ENCODE measurements around the gene C12orf76. TPM values are rescaled to one million over a fixed set of nuclear protein-coding genes. Genes with fewer than 3 reads are reported as not detected.
A peak's percentile ranks its signal among the peaks of the same experiment; 100 is the strongest.
"Not testable (repeated sequence)": the region's sequence is repeated elsewhere in the genome, so short reads cannot be mapped to it uniquely, and the experiment has no call there.

Gene C12orf76
- total RNA-seq, 1 donor from 2014 or later, result 0.96 TPM

GRCh38 chr12:110074089-110074488 is 25.8 kb upstream of the C12orf76 start:
- no peak for DNase-seq (ENCODE audit: low spot score in 2 of 2)
- no peak for TF ChIP-seq CTCF (IDR thresholded peaks at IDR 0.05)
- no peaks in the 10 kb centered on the region for H3K4me1 ChIP-seq
- H3K36me3 ChIP-seq, result no peaks in the 10 kb centered on the region
- H3K4me3 ChIP-seq, result no peak overlapping the region
- H3K27ac ChIP-seq, result no peak overlapping the region
- intact Hi-C loops (cut with DNase I), result no loop called here
- H3K9me3 ChIP-seq, result no peaks in the 10 kb centered on the region
- H3K27me3 ChIP-seq, result no peaks in the 10 kb centered on the region

GRCh38 chr12:110073049-110073831 is 24.9 kb upstream of the C12orf76 start:
- Histone ChIP-seq H3K27me3 (no peaks in the 10 kb centered on the region), H3K27ac (no peak overlapping the region), H3K4me3 (peak overlapping the region; percentile 54 to 59), H3K4me1 (no peaks in the 10 kb centered on the region), H3K9me3 (no peaks in the 10 kb centered on the region), H3K36me3 (no peaks in the 10 kb centered on the region)
- TF ChIP-seq CTCF (IDR thresholded peaks at IDR 0.05), result no peak
- DNase-seq (ENCODE audit: low spot score in 2 of 2), result no peak
- intact Hi-C loops (cut with DNase I), result no loop called here

GRCh38 chr12:110072636-110073035 is 24.3 kb upstream of the C12orf76 start:
- H3K36me3 ChIP-seq; H3K27me3 ChIP-seq; DNase-seq (ENCODE audit: low spot score in 2 of 2); H3K4me1 ChIP-seq; intact Hi-C loops (cut with DNase I); H3K27ac ChIP-seq; H3K9me3 ChIP-seq: not testable (repeated sequence)
- H3K4me3 ChIP-seq, result peak overlapping the region; percentile 54 to 59

- Histone ChIP-seq H3K27me3 (no peaks in the 10 kb centered on the region), H3K4me3 (no peak overlapping the region), H3K9me3 (no peaks in the 10 kb centered on the region), H3K27ac (no peak overlapping the region), H3K4me1 (no peaks in the 10 kb centered on the region), H3K36me3 (no peaks in the 10 kb centered on the region)
- no peak for TF ChIP-seq CTCF (IDR thresholded peaks at IDR 0.05)
- intact Hi-C loops (cut with DNase I), result no loop called here
- DNase-seq (ENCODE audit: low spot score in 2 of 2), result no peak
These were observed 23.6 kb upstream of the C12orf76 start for GRCh38 chr12:110071967-110072366.

GRCh38 chr12:110071504-110071903 is 23.2 kb upstream of the C12orf76 start:
- no peaks in the 10 kb centered on the region for H3K36me3 ChIP-seq
- H3K27me3 ChIP-seq, result no peaks in the 10 kb centered on the region
- no peak overlapping the region for H3K27ac ChIP-seq
- no peaks in the 10 kb centered on the region for H3K9me3 ChIP-seq
- DNase-seq (ENCODE audit: low spot score in 2 of 2), result no peak
- TF ChIP-seq CTCF (IDR thresholded peaks at IDR 0.05), result no peak
- H3K4me3 ChIP-seq, result no peak overlapping the region
- H3K4me1 ChIP-seq, result no peaks in the 10 kb centered on the region
- intact Hi-C loops (cut with DNase I), result no loop called here

GRCh38 chr12:110068654-110069053 is 20.3 kb upstream of the C12orf76 start:
- DNase-seq (ENCODE audit: low spot score in 2 of 2), result no peak
- H3K27me3 ChIP-seq, result no peaks in the 10 kb centered on the region
- TF ChIP-seq CTCF (IDR thresholded peaks at IDR 0.05), result no peak
- intact Hi-C loops (cut with DNase I), result no loop called here
- no peaks in the 10 kb centered on the region for H3K36me3 ChIP-seq
- H3K4me3 ChIP-seq, result no peak overlapping the region
- no peaks in the 10 kb centered on the region for H3K9me3 ChIP-seq
- no peaks in the 10 kb centered on the region for H3K4me1 ChIP-seq
- H3K27ac ChIP-seq, result no peak overlapping the region

- H3K27me3 ChIP-seq; intact Hi-C loops (cut with DNase I); H3K4me3 ChIP-seq; DNase-seq (ENCODE audit: low spot score in 2 of 2); H3K4me1 ChIP-seq; H3K27ac ChIP-seq; H3K36me3 ChIP-seq; H3K9me3 ChIP-seq: not testable (repeated sequence)
These were observed 19.8 kb upstream of the C12orf76 start for GRCh38 chr12:110068115-110068514.
